ENCODE measurements around the gene WDR1.

DNA sequence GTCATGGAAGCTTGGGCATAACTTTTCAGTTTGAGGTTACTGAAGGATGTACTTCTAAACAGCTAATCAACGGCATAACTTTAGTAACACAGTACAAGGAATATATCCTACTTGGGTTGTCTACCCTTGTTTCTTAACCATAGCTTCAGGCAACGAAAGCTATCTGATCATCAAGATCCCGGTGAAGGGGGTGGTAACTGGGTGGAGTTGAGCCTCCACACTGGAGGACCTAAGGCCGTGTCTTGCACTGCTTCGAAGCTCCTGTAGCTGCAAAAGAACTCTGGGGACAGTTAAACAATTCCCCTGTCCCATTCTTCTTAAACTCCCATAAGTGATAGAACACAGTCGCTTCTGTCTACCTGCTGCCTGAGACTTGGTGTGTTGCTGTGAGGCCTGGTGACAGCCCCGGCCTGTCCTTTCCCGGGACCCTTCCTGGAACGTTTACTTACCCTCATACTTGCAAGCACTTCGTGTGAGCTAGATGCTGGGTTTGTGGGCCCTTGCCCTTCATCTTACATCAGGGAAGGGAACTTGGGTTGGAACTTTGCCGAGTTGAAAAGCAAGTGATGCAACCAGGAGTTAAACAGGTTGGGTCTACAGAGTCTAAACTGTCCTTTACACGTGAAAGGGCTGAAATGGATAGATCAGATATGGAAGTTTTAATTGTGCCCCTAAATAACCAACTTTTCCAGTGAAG lies 5.8 kb upstream of the WDR1 start:
- TF ChIP-seq, protein P1, sequence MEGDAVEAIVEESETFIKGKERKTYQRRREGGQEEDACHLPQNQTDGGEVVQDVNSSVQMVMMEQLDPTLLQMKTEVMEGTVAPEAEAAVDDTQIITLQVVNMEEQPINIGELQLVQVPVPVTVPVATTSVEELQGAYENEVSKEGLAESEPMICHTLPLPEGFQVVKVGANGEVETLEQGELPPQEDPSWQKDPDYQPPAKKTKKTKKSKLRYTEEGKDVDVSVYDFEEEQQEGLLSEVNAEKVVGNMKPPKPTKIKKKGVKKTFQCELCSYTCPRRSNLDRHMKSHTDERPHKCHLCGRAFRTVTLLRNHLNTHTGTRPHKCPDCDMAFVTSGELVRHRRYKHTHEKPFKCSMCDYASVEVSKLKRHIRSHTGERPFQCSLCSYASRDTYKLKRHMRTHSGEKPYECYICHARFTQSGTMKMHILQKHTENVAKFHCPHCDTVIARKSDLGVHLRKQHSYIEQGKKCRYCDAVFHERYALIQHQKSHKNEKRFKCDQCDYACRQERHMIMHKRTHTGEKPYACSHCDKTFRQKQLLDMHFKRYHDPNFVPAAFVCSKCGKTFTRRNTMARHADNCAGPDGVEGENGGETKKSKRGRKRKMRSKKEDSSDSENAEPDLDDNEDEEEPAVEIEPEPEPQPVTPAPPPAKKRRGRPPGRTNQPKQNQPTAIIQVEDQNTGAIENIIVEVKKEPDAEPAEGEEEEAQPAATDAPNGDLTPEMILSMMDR (IDR thresholded peaks at IDR 0.05; ENCODE audit: insufficient read depth, low read length, poor library complexity, severe bottlenecking) = no peak
- no peak for TF ChIP-seq EZH2phosphoT487 (conservative IDR thresholded peaks at IDR 0.05; ENCODE audit: low read length)

Measured in SU-DHL-6 (cell line).